ENCODE results near the gene ACSM4. TPM values are rescaled to one million over a fixed set of nuclear protein-coding genes. Genes with fewer than 3 reads are reported as not detected.
"Not testable (repeated sequence)": the region's sequence is repeated elsewhere in the genome, so short reads cannot be mapped to it uniquely, and the experiment has no call there.

ACSM4 gene
- total RNA-seq, 4 donors from 2014 or later: not detected

GRCh38 chr12:7324176-7324575 is 20.3 kb downstream of the ACSM4 start:
- Histone ChIP-seq H3K27me3 (no peaks in the 10 kb centered on the region), H3K36me3 (no peaks in the 10 kb centered on the region), H3K4me1 (no peaks in the 10 kb centered on the region), H3K27ac (no peak overlapping the region), H3K9me3 (no peaks in the 10 kb centered on the region), H3K4me3 (no peak overlapping the region)
- WGBS, 2 donors: 80 to 82% methylated on average over 5 of the region's 5 CpGs
- no peak for TF ChIP-seq EP300 (IDR thresholded peaks at IDR 0.05)
- no peak for TF ChIP-seq POLR2A (IDR thresholded peaks at IDR 0.05)
- no peak for TF ChIP-seq CTCF (IDR thresholded peaks at IDR 0.05)
- DNase-seq (ENCODE audit: low spot score in 2 of 2): no peak

- Histone ChIP-seq H3K4me1 (no peaks in the 10 kb centered on the region), H3K36me3 (no peaks in the 10 kb centered on the region), H3K4me3 (no peak overlapping the region), H3K27ac (no peak overlapping the region), H3K27me3 (no peaks in the 10 kb centered on the region), H3K9me3 (peaks cover 0 to 11% (median 0%) of the 10 kb centered on the region in 4 donors)
- TF ChIP-seq POLR2A (IDR thresholded peaks at IDR 0.05): no peak
- TF ChIP-seq EP300 (IDR thresholded peaks at IDR 0.05): no peak
- TF ChIP-seq CTCF (IDR thresholded peaks at IDR 0.05): no peak
- no peak for DNase-seq (ENCODE audit: low spot score in 2 of 2)
- WGBS, 2 donors: 73 to 78% methylated on average over 7 of the region's 7 CpGs
Measured at GRCh38 chr12:7327918-7328317, 24.0 kb downstream of the ACSM4 start.

DNA sequence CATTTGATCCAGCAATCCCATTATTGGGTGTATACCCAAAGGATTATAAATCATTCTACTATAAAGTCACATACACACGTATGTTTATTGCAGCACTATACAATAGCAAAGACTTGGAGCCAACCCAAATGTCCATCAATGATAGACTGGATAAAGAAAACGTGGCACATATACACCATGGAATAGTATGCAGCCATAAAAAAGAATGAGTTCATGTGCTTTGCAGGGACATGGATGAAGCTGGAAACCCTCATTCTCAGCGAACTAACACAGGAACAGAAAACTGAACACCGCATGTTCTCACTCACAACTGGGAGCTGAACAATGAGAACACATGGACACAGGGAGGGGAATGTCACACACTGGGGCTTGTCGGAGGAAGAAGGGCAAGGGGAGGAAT is 33.9 kb downstream of the ACSM4 start:
- 90 to 91% methylated on average over 5 of the region's 5 CpGs for WGBS, 2 donors
- H3K9me3 ChIP-seq: peaks cover 0 to 13% (median 0%) of the 10 kb centered on the region in 4 donors
- H3K36me3 ChIP-seq; H3K4me1 ChIP-seq; H3K27ac ChIP-seq; H3K27me3 ChIP-seq; DNase-seq (ENCODE audit: low spot score in 2 of 2); H3K4me3 ChIP-seq: not testable (repeated sequence)

GRCh38 chr12:7339675-7340074 is 35.8 kb downstream of the ACSM4 start:
- no peak overlapping the region for H3K27ac ChIP-seq
- H3K4me3 ChIP-seq: no peak overlapping the region
- WGBS, 2 donors: 67 to 86% methylated on average over 1 of the region's 1 CpG
- H3K9me3 ChIP-seq: peaks cover 0 to 22% (median 0%) of the 10 kb centered on the region in 4 donors
- TF ChIP-seq EP300 (IDR thresholded peaks at IDR 0.05) (no peak), CTCF (IDR thresholded peaks at IDR 0.05) (no peak), POLR2A (IDR thresholded peaks at IDR 0.05) (no peak)
- no peak for DNase-seq (ENCODE audit: low spot score in 2 of 2)
- H3K27me3 ChIP-seq: no peaks in the 10 kb centered on the region
- H3K4me1 ChIP-seq: no peaks in the 10 kb centered on the region
- no peaks in the 10 kb centered on the region for H3K36me3 ChIP-seq

DNA sequence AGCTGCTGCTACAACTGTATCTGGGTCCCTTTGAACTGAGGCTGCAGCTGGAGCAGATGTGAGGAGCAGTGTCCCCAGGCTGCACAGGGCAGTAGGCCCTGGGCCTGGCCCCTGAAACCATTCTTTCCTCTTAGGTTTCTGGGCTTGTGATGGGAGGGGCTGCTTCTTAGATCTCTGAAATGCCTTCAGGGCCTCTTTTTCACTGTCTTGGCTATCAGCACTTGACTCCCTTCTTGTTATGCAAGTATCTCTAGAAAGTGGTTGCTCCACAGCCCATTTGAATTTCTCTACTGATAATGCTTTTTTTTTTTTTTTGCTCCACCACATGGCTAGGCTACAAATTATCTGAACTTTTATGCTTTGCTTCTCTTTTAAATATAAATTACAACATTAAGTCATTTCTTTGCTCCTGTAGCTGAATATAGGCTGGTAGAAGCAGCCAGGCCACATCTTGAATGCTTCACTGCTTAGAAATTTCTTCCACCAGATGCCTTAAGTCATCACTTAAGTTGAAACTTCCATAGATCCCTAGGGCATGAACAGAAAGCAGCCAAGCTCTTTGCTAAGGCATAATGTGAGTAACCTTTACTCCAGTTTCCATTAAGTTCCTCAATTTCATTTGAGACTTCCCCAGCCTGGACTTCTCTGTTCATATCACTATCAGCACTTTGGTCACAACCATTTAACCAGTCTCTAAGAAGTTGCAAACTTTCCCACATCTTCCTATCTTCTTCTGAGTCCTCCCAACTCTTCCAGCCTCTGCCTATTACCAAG is 41.1 kb downstream of the ACSM4 start:
- no peaks in the 10 kb centered on the region for H3K36me3 ChIP-seq
- H3K4me3 ChIP-seq: no peak overlapping the region
- H3K9me3 ChIP-seq: peaks cover 0 to 21% (median 0%) of the 10 kb centered on the region in 4 donors
- no peaks in the 10 kb centered on the region for H3K4me1 ChIP-seq
- DNase-seq (ENCODE audit: low spot score in 2 of 2): no peak
- no peak overlapping the region for H3K27ac ChIP-seq
- TF ChIP-seq EP300 (IDR thresholded peaks at IDR 0.05): no peak
- TF ChIP-seq CTCF (IDR thresholded peaks at IDR 0.05): no peak
- TF ChIP-seq POLR2A (IDR thresholded peaks at IDR 0.05): no peak
- no peaks in the 10 kb centered on the region for H3K27me3 ChIP-seq
